GM12864 (cell line): ENCODE results near the gene LDLRAD1.

ENCODE experiments used
- DNase-seq: peaks from one replicate; pipeline ENCODE4 v3.0.0-alpha.2; 2011; ENCODE audit warnings: low read depth
- H3K4me3 ChIP-seq: 2 replicates; pipeline ENCODE4 v1.5.1; 2011; ENCODE audit warnings: mild to moderate bottlenecking, low read depth, low read length, control low read depth
- TF ChIP-seq, protein P1 (sequence below): IDR thresholded peaks from 2 replicates; pipeline ENCODE4 v1.5.1; 2011; ENCODE audit warnings: low read depth, mild to moderate bottlenecking, moderate library complexity, low read length, control low read depth, inconsistent platforms; ENCODE audit errors: missing control alignments

The LDLRAD1 gene

DNA sequence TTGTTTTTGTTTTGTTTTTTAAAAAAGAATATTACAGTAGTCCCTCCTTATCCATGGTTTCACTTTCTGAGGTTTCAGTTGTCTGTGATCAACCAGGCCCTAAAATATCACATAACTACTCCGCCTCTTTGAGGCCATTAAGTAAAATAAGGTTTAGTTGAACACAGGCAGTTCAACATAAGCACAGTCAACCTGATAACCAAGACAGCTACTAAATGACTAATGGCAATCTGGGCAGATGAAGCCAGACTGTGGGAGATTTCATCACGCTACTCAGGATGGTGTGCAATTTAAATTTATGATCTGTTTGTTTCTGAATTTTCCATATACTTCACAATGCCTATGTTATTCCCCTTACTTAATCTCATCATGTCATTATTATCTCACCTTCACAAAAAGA is 30.1 kb downstream of the LDLRAD1 start:
- no peak overlapping the region for H3K4me3 ChIP-seq
- TF ChIP-seq, protein P1, sequence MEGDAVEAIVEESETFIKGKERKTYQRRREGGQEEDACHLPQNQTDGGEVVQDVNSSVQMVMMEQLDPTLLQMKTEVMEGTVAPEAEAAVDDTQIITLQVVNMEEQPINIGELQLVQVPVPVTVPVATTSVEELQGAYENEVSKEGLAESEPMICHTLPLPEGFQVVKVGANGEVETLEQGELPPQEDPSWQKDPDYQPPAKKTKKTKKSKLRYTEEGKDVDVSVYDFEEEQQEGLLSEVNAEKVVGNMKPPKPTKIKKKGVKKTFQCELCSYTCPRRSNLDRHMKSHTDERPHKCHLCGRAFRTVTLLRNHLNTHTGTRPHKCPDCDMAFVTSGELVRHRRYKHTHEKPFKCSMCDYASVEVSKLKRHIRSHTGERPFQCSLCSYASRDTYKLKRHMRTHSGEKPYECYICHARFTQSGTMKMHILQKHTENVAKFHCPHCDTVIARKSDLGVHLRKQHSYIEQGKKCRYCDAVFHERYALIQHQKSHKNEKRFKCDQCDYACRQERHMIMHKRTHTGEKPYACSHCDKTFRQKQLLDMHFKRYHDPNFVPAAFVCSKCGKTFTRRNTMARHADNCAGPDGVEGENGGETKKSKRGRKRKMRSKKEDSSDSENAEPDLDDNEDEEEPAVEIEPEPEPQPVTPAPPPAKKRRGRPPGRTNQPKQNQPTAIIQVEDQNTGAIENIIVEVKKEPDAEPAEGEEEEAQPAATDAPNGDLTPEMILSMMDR: no peak
- no peak for DNase-seq

DNA sequence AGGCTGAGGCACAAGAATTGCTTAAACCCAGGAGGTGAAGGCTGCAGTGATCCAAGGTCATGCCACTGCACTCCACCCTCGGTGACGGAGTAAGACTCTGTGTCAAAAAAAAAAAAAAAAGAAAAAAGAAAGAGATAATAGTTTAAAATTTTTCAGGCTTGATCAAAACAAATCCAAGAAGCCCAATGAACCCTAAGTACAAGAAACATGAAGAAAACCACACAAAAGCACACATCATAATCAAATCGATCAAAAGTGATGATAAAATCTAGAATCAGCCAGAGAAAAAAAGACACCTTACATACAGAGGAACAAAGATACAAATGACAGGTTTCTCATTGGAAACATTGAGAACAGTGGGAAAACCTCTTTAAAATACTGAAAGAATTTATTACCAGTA is 31.5 kb downstream of the LDLRAD1 start:
- no peak for DNase-seq
- H3K4me3 ChIP-seq: no peak overlapping the region
- TF ChIP-seq, protein P1: no peak

GRCh38 chr1:53984726-53985125 is 33.3 kb downstream of the LDLRAD1 start:
- no peak overlapping the region for H3K4me3 ChIP-seq
- DNase-seq: no peak
- TF ChIP-seq, protein P1: no peak

GRCh38 chr1:53982763-53983104 is 35.3 kb downstream of the LDLRAD1 start:
- H3K4me3 ChIP-seq: no peak overlapping the region
- TF ChIP-seq, protein P1: no peak
- DNase-seq: no peak

- TF ChIP-seq, protein P1: no peak
- no peak overlapping the region for H3K4me3 ChIP-seq
- DNase-seq: no peak
These were observed 35.8 kb downstream of the LDLRAD1 start for GRCh38 chr1:53982034-53982762.

DNA sequence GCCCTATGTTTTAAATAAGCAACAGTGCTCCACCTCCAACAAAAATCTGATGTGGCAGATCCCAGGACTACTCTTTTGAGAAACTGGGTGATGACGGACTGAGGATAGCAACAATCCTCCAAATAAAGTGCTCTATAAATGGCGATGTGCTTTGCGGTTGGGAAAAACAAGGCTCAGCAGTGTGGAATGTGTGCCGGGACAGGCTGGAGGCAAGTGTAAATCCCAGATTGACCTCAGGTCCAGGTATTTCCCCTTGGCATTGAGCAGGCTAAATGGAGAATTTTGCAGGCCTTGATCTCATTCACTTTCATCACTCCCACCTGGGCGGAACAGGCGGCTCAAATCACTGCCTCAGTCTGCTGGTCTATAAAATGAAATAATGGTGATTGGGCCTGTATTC is 36.8 kb downstream of the LDLRAD1 start:
- TF ChIP-seq, protein P1: no peak
- no peak for DNase-seq
- H3K4me3 ChIP-seq: no peak overlapping the region
